Stimulated activated naive CD4-positive, alpha-beta T cell (primary cell): ENCODE data around the gene RXFP4.
A peak's percentile ranks its signal among the peaks of the same experiment; 100 is the strongest.

ENCODE experiments used
- DNase-seq, 6 experiments: peaks; one replicate each; lab custom pipeline; 2025; lab: John Stamatoyannopoulos, UW

Gene RXFP4

GRCh38 chr1:155931332-155932038 lies 10.0 kb upstream of the RXFP4 start:
- no peak for DNase-seq

GRCh38 chr1:155932081-155932480 lies 9.4 kb upstream of the RXFP4 start:
- DNase-seq = no peak

GRCh38 chr1:155932487-155932886 lies 9.0 kb upstream of the RXFP4 start:
- DNase-seq = no peak

- peak in 2 of 6 experiments; percentile 22 to 36 for DNase-seq
These were observed 7.8 kb upstream of the RXFP4 start for GRCh38 chr1:155933591-155934096.

- DNase-seq = peak; percentile 81 to 97 (median 94)
These were observed 7.1 kb upstream of the RXFP4 start, which contains the start of gene KHDC4 for GRCh38 chr1:155934097-155934935. TSS of gene KHDC4 (minus strand) at chr1:155934413. CDS start at chr1:155934373, 40 bp downstream.

GRCh38 chr1:155934936-155935590 lies 6.4 kb upstream of the RXFP4 start:
- DNase-seq = no peak

- peak in 3 of 6 experiments; percentile 10 to 57 (median 48) for DNase-seq
These were observed 3.2 kb upstream of the RXFP4 start for GRCh38 chr1:155938220-155938627.

GRCh38 chr1:155940482-155940992 lies 901 bp upstream of the RXFP4 start:
- DNase-seq = no peak

GRCh38 chr1:155941845-155942531 lies 550 bp downstream of the RXFP4 start:
- no peak for DNase-seq

- no peak for DNase-seq
These were observed 1.2 kb downstream of the RXFP4 start for GRCh38 chr1:155942578-155943141.

- no peak for DNase-seq
These were observed 3.0 kb downstream of the RXFP4 start for GRCh38 chr1:155944444-155944799.

- DNase-seq = no peak
These were observed 5.3 kb downstream of the RXFP4 start for GRCh38 chr1:155946633-155947219.

GRCh38 chr1:155947292-155947691 lies 5.9 kb downstream of the RXFP4 start:
- no peak for DNase-seq

GRCh38 chr1:155947741-155948140 lies 6.3 kb downstream of the RXFP4 start:
- no peak for DNase-seq

GRCh38 chr1:155950829-155951228 lies 9.4 kb downstream of the RXFP4 start:
- DNase-seq = no peak

GRCh38 chr1:155951753-155952504 lies 10.5 kb downstream of the RXFP4 start:
- DNase-seq = no peak

GRCh38 chr1:155952505-155952890 lies 11.1 kb downstream of the RXFP4 start:
- no peak for DNase-seq

GRCh38 chr1:155954645-155955044 lies 13.2 kb downstream of the RXFP4 start:
- DNase-seq = no peak

- DNase-seq = no peak
These were observed 16.0 kb downstream of the RXFP4 start for GRCh38 chr1:155957411-155957915.
